Mesodermal cell (in vitro differentiated cells): ENCODE measurements around the gene ENPP3.

Source experiments
- H3K27ac ChIP-seq: 2 replicates; pipeline ENCODE4 v1.7.0; 2013; ENCODE audit warnings: mild to moderate bottlenecking, low read depth, low read length, moderate library complexity; ENCODE audit not compliant: severe bottlenecking
- H3K36me3 ChIP-seq: 2 replicates; pipeline ENCODE4 v1.7.1; 2013; ENCODE audit warnings: mild to moderate bottlenecking, low read length, moderate library complexity; ENCODE audit not compliant: control insufficient read depth, insufficient read depth
- H3K4me1 ChIP-seq: one replicate; pipeline ENCODE4 v1.7.1; 2013; ENCODE audit warnings: mild to moderate bottlenecking, low read length; ENCODE audit not compliant: insufficient read depth, control insufficient read depth, poor library complexity, severe bottlenecking
- H3K4me3 ChIP-seq: 2 replicates; pipeline ENCODE4 v1.7.0; 2013; ENCODE audit warnings: low read length, control low read depth, mild to moderate bottlenecking; ENCODE audit not compliant: insufficient read depth, poor library complexity, severe bottlenecking; ENCODE audit errors: extremely low read depth
- H3K9me3 ChIP-seq: 2 replicates; pipeline ENCODE4 v1.7.1; 2013; ENCODE audit warnings: mild to moderate bottlenecking, low read length, moderate library complexity; ENCODE audit not compliant: control insufficient read depth
- WGBS, 2 experiments: methylation state at CpG; one replicate each; pipeline ENCODE4 v1.1.5; 2013; ENCODE audit warnings: missing lambda C conversion rate in 2 of 2; ENCODE audit not compliant: insufficient coverage in 2 of 2; 5-methylcytosine and 5-hydroxymethylcytosine counted together

The ENPP3 gene

GRCh38 chr6:131778169-131778568 is 141.1 kb downstream of the ENPP3 start:
- no peak overlapping the region for H3K27ac ChIP-seq
- WGBS, 2 experiments, result no CpG with 5 or more reads among the region's 1 CpG
- H3K36me3 ChIP-seq, result no peaks in the 10 kb centered on the region
- no peaks in the 10 kb centered on the region for H3K9me3 ChIP-seq
- no peak overlapping the region for H3K4me3 ChIP-seq
- no peaks in the 10 kb centered on the region for H3K4me1 ChIP-seq

DNA sequence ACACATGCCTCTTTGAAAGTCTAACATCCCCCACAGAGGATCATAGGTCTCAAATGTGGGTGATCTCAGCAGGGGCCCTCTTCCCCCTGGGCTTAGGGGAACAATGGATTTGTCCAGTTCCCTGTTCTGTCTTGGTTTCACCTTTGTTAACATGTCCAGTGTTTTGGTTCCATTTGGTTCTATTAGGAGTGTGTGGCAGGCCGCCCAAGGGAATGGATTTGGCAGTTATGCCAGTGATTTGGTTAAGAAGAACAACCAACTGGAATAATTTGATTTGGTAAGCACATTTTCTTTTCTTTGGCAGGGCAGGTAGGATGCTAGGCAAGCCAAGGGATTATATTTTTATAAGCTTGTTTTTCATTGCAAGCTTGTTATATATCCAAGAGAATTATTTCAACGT is 142.2 kb downstream of the ENPP3 start:
- Histone ChIP-seq H3K27ac (no peak overlapping the region), H3K36me3 (no peaks in the 10 kb centered on the region), H3K4me1 (no peaks in the 10 kb centered on the region), H3K9me3 (no peaks in the 10 kb centered on the region), H3K4me3 (no peak overlapping the region)
- 90 to 100% methylated on average over 1 of the region's 2 CpGs for WGBS, 2 experiments

- Histone ChIP-seq H3K9me3 (no peaks in the 10 kb centered on the region), H3K4me1 (no peaks in the 10 kb centered on the region), H3K4me3 (no peak overlapping the region), H3K27ac (no peak overlapping the region), H3K36me3 (no peaks in the 10 kb centered on the region)
- WGBS, 2 experiments, result 93 to 94% methylated on average over 7 to 11 of the region's 11 CpGs
Measured at GRCh38 chr6:131780600-131780999, 143.5 kb downstream of the ENPP3 start.

- H3K27ac ChIP-seq, result no peak overlapping the region
- 88 to 100% methylated on average over 2 to 3 of the region's 3 CpGs for WGBS, 2 experiments
- no peak overlapping the region for H3K4me3 ChIP-seq
- H3K4me1 ChIP-seq, result no peaks in the 10 kb centered on the region
- H3K36me3 ChIP-seq, result no peaks in the 10 kb centered on the region
- H3K9me3 ChIP-seq, result no peaks in the 10 kb centered on the region
Measured at GRCh38 chr6:131781687-131782086, 144.6 kb downstream of the ENPP3 start.

- no peak overlapping the region for H3K4me3 ChIP-seq
- no peaks in the 10 kb centered on the region for H3K9me3 ChIP-seq
- no peaks in the 10 kb centered on the region for H3K4me1 ChIP-seq
- 80 to 100% methylated on average over 1 of the region's 1 CpG for WGBS, 2 experiments
- no peak overlapping the region for H3K27ac ChIP-seq
- H3K36me3 ChIP-seq, result no peaks in the 10 kb centered on the region
Measured at GRCh38 chr6:131782764-131783163, 145.7 kb downstream of the ENPP3 start.

DNA sequence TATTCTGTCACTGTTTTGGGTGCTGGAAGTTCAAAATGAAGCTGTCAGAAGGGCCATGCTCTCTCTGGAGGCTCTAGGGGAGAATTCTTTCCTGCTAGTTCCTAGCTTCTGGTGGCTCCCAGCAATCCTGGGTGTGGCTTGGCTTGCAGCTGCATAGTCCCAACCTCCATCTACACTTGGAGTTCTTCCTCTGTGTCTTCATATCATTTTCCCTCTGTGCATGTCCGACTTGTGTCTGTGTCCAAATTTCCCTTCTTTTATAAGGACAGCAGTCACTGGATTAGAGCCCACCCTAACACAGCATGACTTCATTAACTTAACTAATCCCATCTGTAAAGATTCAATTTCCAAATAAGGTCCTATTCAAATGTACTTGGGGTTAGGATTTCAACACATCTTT is 147.5 kb downstream of the ENPP3 start:
- H3K4me1 ChIP-seq, result no peaks in the 10 kb centered on the region
- H3K9me3 ChIP-seq, result no peaks in the 10 kb centered on the region
- no peak overlapping the region for H3K4me3 ChIP-seq
- no peaks in the 10 kb centered on the region for H3K36me3 ChIP-seq
- 75 to 88% methylated on average over 1 of the region's 1 CpG for WGBS, 2 experiments
- H3K27ac ChIP-seq, result no peak overlapping the region

- H3K27ac ChIP-seq, result no peak overlapping the region
- H3K4me3 ChIP-seq, result no peak overlapping the region
- peaks cover 4% of the 10 kb centered on the region for H3K4me1 ChIP-seq
- no peaks in the 10 kb centered on the region for H3K9me3 ChIP-seq
- no peaks in the 10 kb centered on the region for H3K36me3 ChIP-seq
Measured at GRCh38 chr6:131787079-131787478, 150.0 kb downstream of the ENPP3 start.

GRCh38 chr6:131787766-131788712 is 150.9 kb downstream of the ENPP3 start:
- WGBS, 2 experiments, result 92 to 96% methylated on average over 5 of the region's 8 CpGs
- Histone ChIP-seq H3K27ac (no peak overlapping the region), H3K36me3 (no peaks in the 10 kb centered on the region), H3K4me1 (peaks cover 5% of the 10 kb centered on the region), H3K9me3 (no peaks in the 10 kb centered on the region), H3K4me3 (no peak overlapping the region)

- WGBS, 2 experiments, result 67 to 86% methylated on average over 1 of the region's 1 CpG
- peaks cover 5% of the 10 kb centered on the region for H3K4me1 ChIP-seq
- H3K27ac ChIP-seq, result no peak overlapping the region
- H3K4me3 ChIP-seq, result no peak overlapping the region
- H3K36me3 ChIP-seq, result no peaks in the 10 kb centered on the region
- H3K9me3 ChIP-seq, result no peaks in the 10 kb centered on the region
Measured at GRCh38 chr6:131789219-131789618, 152.1 kb downstream of the ENPP3 start.

GRCh38 chr6:131791476-131791875 is 154.4 kb downstream of the ENPP3 start:
- Histone ChIP-seq H3K27ac (no peak overlapping the region), H3K36me3 (no peaks in the 10 kb centered on the region), H3K4me1 (peaks cover 5% of the 10 kb centered on the region), H3K9me3 (no peaks in the 10 kb centered on the region), H3K4me3 (no peak overlapping the region)
- WGBS, 2 experiments, result 93% methylated on average over 3 to 4 of the region's 5 CpGs

DNA sequence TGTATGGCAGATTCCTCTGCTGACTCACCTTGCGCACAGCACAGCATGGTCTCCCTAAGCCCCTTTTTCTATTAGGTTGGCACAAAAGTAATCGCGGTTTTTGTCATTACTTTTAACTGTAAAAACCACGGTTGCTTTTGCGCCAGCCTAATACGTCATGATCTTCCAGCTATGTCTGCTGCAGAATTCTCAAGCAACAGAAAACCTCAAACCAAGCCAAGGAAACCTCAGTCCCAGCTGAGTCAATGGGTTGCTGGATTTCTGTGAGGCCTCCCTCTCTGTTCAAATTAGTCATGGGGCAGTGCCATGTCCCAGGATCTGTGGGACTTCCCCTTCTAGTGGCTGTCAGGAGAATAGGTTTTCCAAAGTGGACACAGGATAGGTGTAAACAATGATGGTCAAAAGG is 155.0 kb downstream of the ENPP3 start:
- no peaks in the 10 kb centered on the region for H3K36me3 ChIP-seq
- 80 to 92% methylated on average over 4 of the region's 6 CpGs for WGBS, 2 experiments
- no peak overlapping the region for H3K4me3 ChIP-seq
- no peak overlapping the region for H3K27ac ChIP-seq
- peaks cover 5% of the 10 kb centered on the region for H3K4me1 ChIP-seq
- H3K9me3 ChIP-seq, result no peaks in the 10 kb centered on the region
